SKM-1 treated with dmso at 0.1 percent for 144 hours (cell line): ENCODE measurements around the gene PDE7B.

Source experiments
- DNase-seq: peaks from one replicate; lab custom pipeline; 2025; ENCODE audit not compliant: unreplicated experiment; lab: John Stamatoyannopoulos, UW

Gene PDE7B

GRCh38 chr6:135884136-135884535, 32.6 kb downstream of the PDE7B start:
- DNase-seq: no peak

- DNase-seq: no peak
These were observed 35.6 kb downstream of the PDE7B start for GRCh38 chr6:135887069-135887468.

- DNase-seq: no peak
These were observed 37.3 kb downstream of the PDE7B start for GRCh38 chr6:135888818-135889217.

- DNase-seq: no peak
These were observed 39.4 kb downstream of the PDE7B start for GRCh38 chr6:135890876-135891275.

- DNase-seq: no peak
These were observed 40.2 kb downstream of the PDE7B start for GRCh38 chr6:135891710-135892109.

- DNase-seq: no peak
These were observed 43.9 kb downstream of the PDE7B start for GRCh38 chr6:135895231-135895911.

- DNase-seq: no peak
These were observed 45.6 kb downstream of the PDE7B start for GRCh38 chr6:135897087-135897486.

GRCh38 chr6:135901774-135902524, 50.4 kb downstream of the PDE7B start:
- no peak for DNase-seq

GRCh38 chr6:135902756-135903331, 51.3 kb downstream of the PDE7B start:
- no peak for DNase-seq

GRCh38 chr6:135904666-135905065, 53.2 kb downstream of the PDE7B start:
- no peak for DNase-seq

- no peak for DNase-seq
These were observed 54.3 kb downstream of the PDE7B start for GRCh38 chr6:135905604-135906300.

- DNase-seq: no peak
These were observed 55.0 kb downstream of the PDE7B start for GRCh38 chr6:135906542-135906941.

- DNase-seq: no peak
These were observed 55.5 kb downstream of the PDE7B start for GRCh38 chr6:135906972-135907465.

GRCh38 chr6:135909737-135910387, 58.4 kb downstream of the PDE7B start:
- peak; percentile 64 for DNase-seq

- no peak for DNase-seq
These were observed 59.5 kb downstream of the PDE7B start for GRCh38 chr6:135910790-135911618.

- DNase-seq: no peak
These were observed 62.3 kb downstream of the PDE7B start for GRCh38 chr6:135913785-135914184.

GRCh38 chr6:135919026-135919425, 67.5 kb downstream of the PDE7B start:
- no peak for DNase-seq

GRCh38 chr6:135920689-135921088, 69.2 kb downstream of the PDE7B start:
- no peak for DNase-seq

GRCh38 chr6:135921188-135921587, 69.7 kb downstream of the PDE7B start:
- no peak for DNase-seq

- DNase-seq: no peak
These were observed 70.7 kb downstream of the PDE7B start for GRCh38 chr6:135922174-135922573.
